Measurements from ENCODE around the gene RIC1. TPM values are rescaled to one million over a fixed set of nuclear protein-coding genes. Genes with fewer than 3 reads are reported as not detected.

Gene RIC1
- total and polyA plus RNA-seq, 12 donors: 3.6 to 33.1 (median 17.9) TPM

- TF ChIP-seq POLR2A (IDR thresholded peaks at IDR 0.05): no peak
- TF ChIP-seq, protein P1, sequence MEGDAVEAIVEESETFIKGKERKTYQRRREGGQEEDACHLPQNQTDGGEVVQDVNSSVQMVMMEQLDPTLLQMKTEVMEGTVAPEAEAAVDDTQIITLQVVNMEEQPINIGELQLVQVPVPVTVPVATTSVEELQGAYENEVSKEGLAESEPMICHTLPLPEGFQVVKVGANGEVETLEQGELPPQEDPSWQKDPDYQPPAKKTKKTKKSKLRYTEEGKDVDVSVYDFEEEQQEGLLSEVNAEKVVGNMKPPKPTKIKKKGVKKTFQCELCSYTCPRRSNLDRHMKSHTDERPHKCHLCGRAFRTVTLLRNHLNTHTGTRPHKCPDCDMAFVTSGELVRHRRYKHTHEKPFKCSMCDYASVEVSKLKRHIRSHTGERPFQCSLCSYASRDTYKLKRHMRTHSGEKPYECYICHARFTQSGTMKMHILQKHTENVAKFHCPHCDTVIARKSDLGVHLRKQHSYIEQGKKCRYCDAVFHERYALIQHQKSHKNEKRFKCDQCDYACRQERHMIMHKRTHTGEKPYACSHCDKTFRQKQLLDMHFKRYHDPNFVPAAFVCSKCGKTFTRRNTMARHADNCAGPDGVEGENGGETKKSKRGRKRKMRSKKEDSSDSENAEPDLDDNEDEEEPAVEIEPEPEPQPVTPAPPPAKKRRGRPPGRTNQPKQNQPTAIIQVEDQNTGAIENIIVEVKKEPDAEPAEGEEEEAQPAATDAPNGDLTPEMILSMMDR (IDR thresholded peaks at IDR 0.05): no peak
- intact Hi-C loops (cut with DNase I): loop anchor here (5.0 to 10.0 kb wide), 4 partner anchors 138 to 828 kb away; partner anchors contain the start of genes CD274 (in 2 of the 2) and INSL6 (in 1 of the 2)
- no peaks in the 10 kb centered on the region for H3K27me3 ChIP-seq
- H3K4me3 ChIP-seq: no peak overlapping the region
- H3K9me3 ChIP-seq (replicated peaks in 1 of 3): no peaks in the 10 kb centered on the region
- no peak for DNase-seq
- H3K36me3 ChIP-seq (replicated peaks in 1 of 2): no peaks in the 10 kb centered on the region
- no peaks in the 10 kb centered on the region for H3K4me1 ChIP-seq (replicated peaks in 1 of 2)
- 72 to 93% (median 89%) methylated on average over 5 of the region's 5 CpGs for WGBS, 4 donors
- no peak overlapping the region for H3K27ac ChIP-seq
These were observed 36.0 kb upstream of the RIC1 start for GRCh38 chr9:5592904-5593303.

DNA sequence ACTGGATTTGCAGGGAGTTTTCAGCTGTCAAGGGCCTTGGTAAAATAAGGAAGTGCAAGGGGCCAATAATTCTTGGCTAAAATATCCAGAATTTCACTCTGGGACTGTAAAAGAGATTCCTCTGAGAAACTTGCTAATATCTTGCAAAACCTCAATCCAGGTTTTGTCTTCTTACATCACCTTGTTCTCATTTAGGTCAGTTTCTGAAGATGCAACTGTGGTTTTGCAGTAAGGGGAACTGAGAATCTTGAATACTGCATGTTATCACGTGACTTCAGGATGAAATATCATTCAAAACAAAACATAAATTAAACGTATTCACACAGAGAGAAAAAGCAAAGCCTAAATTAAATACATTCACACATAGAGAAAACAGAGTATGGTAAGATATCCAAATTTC, 35.0 kb upstream of the RIC1 start:
- 64 to 81% (median 79%) methylated on average over 2 of the region's 2 CpGs for WGBS, 4 donors
- Histone ChIP-seq H3K36me3 (replicated peaks in 1 of 2) (no peaks in the 10 kb centered on the region), H3K9me3 (replicated peaks in 1 of 3) (no peaks in the 10 kb centered on the region), H3K27me3 (no peaks in the 10 kb centered on the region), H3K4me1 (replicated peaks in 1 of 2) (no peaks in the 10 kb centered on the region), H3K27ac (no peak overlapping the region), H3K4me3 (no peak overlapping the region)
- intact Hi-C loops (cut with DNase I): loop anchor here (5.0 to 10.0 kb wide), 4 partner anchors 139 to 829 kb away; partner anchors contain the start of genes CD274 (in 2 of the 2) and INSL6 (in 1 of the 2)
- no peak for TF ChIP-seq POLR2A (IDR thresholded peaks at IDR 0.05)
- TF ChIP-seq, protein P1 (IDR thresholded peaks at IDR 0.05): no peak
- DNase-seq: no peak

- intact Hi-C loops (cut with DNase I): loop anchor here (10.0 kb wide), 3 partner anchors 141 to 831 kb away; partner anchors contain the start of genes CD274 (in 1 of the 2) and INSL6 (in 1 of the 2)
- H3K27ac ChIP-seq: no peak overlapping the region
- H3K9me3 ChIP-seq (replicated peaks in 1 of 3): no peaks in the 10 kb centered on the region
- peaks cover 0 to 3% of the 10 kb centered on the region in 2 donors for H3K4me1 ChIP-seq (replicated peaks in 1 of 2)
- H3K36me3 ChIP-seq (replicated peaks in 1 of 2): no peaks in the 10 kb centered on the region
- TF ChIP-seq, protein P1 (IDR thresholded peaks at IDR 0.05): no peak
- no peak for TF ChIP-seq POLR2A (IDR thresholded peaks at IDR 0.05)
- no peaks in the 10 kb centered on the region for H3K27me3 ChIP-seq
- no peak for DNase-seq
- no peak overlapping the region for H3K4me3 ChIP-seq
- 56 to 69% (median 61%) methylated on average over 2 of the region's 2 CpGs for WGBS, 4 donors
These were observed 32.7 kb upstream of the RIC1 start for GRCh38 chr9:5596173-5596572.

GRCh38 chr9:5608298-5609225, 20.3 kb upstream of the RIC1 start:
- intact Hi-C loops (cut with DNase I): no loop called here
- peaks cover 0 to 6% of the 10 kb centered on the region in 2 donors for H3K4me1 ChIP-seq (replicated peaks in 1 of 2)
- H3K27me3 ChIP-seq: no peaks in the 10 kb centered on the region
- WGBS, 4 donors: 27 to 50% (median 42%) methylated on average over 6 of the region's 6 CpGs
- TF ChIP-seq, protein P1 (IDR thresholded peaks at IDR 0.05): no peak
- TF ChIP-seq POLR2A (IDR thresholded peaks at IDR 0.05): no peak
- no peaks in the 10 kb centered on the region for H3K9me3 ChIP-seq (replicated peaks in 1 of 3)
- DNase-seq: peak in 2 of 7 donors; percentile 24 to 29
- H3K36me3 ChIP-seq (replicated peaks in 1 of 2): no peaks in the 10 kb centered on the region
- peak overlapping the region in 1 of 4 donors; percentile 41 for H3K4me3 ChIP-seq
- peak overlapping the region in 3 of 5 donors; percentile 25 to 63 (median 43) for H3K27ac ChIP-seq

Measured in adrenal gland (tissue), 12 donors.